ENCODE data around the gene CD44.
A peak's percentile ranks its signal among the peaks of the same experiment; 100 is the strongest.

CD44 gene

GRCh38 chr11:35178067-35178805 lies 39.3 kb downstream of the CD44 start:
- no peak for DNase-seq (ENCODE audit: low read depth)

- peak; percentile 65 for DNase-seq (ENCODE audit: low read depth)
These were observed 39.9 kb downstream of the CD44 start for GRCh38 chr11:35178873-35179272.

GRCh38 chr11:35179466-35180135 lies 40.6 kb downstream of the CD44 start:
- DNase-seq (ENCODE audit: low read depth), result no peak

- no peak for DNase-seq (ENCODE audit: low read depth)
These were observed 41.6 kb downstream of the CD44 start for GRCh38 chr11:35180317-35181233.

- no peak for DNase-seq (ENCODE audit: low read depth)
These were observed 43.5 kb downstream of the CD44 start for GRCh38 chr11:35182317-35182939.

GRCh38 chr11:35183326-35183925 lies 44.5 kb downstream of the CD44 start:
- DNase-seq (ENCODE audit: low read depth), result no peak

- DNase-seq (ENCODE audit: low read depth), result peak; percentile 76
These were observed 46.7 kb downstream of the CD44 start for GRCh38 chr11:35185696-35186095.

- DNase-seq (ENCODE audit: low read depth), result no peak
These were observed 49.0 kb downstream of the CD44 start for GRCh38 chr11:35187996-35188395.

GRCh38 chr11:35190804-35191348 lies 51.9 kb downstream of the CD44 start:
- peak; percentile 79 for DNase-seq (ENCODE audit: low read depth)

- DNase-seq (ENCODE audit: low read depth), result no peak
These were observed 53.4 kb downstream of the CD44 start for GRCh38 chr11:35192347-35192746.

GRCh38 chr11:35193767-35194166 lies 54.8 kb downstream of the CD44 start:
- DNase-seq (ENCODE audit: low read depth), result no peak

GRCh38 chr11:35197292-35197691 lies 58.3 kb downstream of the CD44 start:
- no peak for DNase-seq (ENCODE audit: low read depth)

GRCh38 chr11:35200811-35201341 lies 61.9 kb downstream of the CD44 start:
- DNase-seq (ENCODE audit: low read depth), result no peak

- no peak for DNase-seq (ENCODE audit: low read depth)
These were observed 65.6 kb downstream of the CD44 start for GRCh38 chr11:35204614-35205013.

GRCh38 chr11:35206616-35207015 lies 67.6 kb downstream of the CD44 start:
- DNase-seq (ENCODE audit: low read depth), result no peak

GRCh38 chr11:35207471-35208403 lies 68.8 kb downstream of the CD44 start:
- DNase-seq (ENCODE audit: low read depth), result peak; percentile 16

GRCh38 chr11:35208795-35209194 lies 69.8 kb downstream of the CD44 start:
- DNase-seq (ENCODE audit: low read depth), result no peak

- peak; percentile 22 for DNase-seq (ENCODE audit: low read depth)
These were observed 72.0 kb downstream of the CD44 start for GRCh38 chr11:35210876-35211546.

GRCh38 chr11:35211952-35212351 lies 73.0 kb downstream of the CD44 start:
- DNase-seq (ENCODE audit: low read depth), result no peak

Data from iris pigment epithelial cell (primary cell).